ENCODE measurements around the gene EFR3B.

EFR3B gene

GRCh38 chr2:25068217-25068616 is 26.3 kb downstream of the EFR3B start:
- CTCF ChIA-PET = no interaction called here

GRCh38 chr2:25071966-25072365 is 30.1 kb downstream of the EFR3B start:
- H3K27me3 ChIP-seq (replicated peaks in 2 of 5; ENCODE audit: control insufficient read depth in 4 of 5, insufficient read depth in 5 of 5, low read length in 4 of 5) = peaks cover 0 to 5% (median 0%) of the 10 kb centered on the region in 5 experiments
- H3K9me3 ChIP-seq (ENCODE audit: control extremely low read depth in 1 of 5, control insufficient read depth in 4 of 5, insufficient read depth in 2 of 5, low read depth in 1 of 5, low read length in 4 of 5) = no peaks in the 10 kb centered on the region
- DNase-seq = no peak
- H3K4me3 ChIP-seq (ENCODE audit: control insufficient read depth in 1 of 7, extremely low read depth in 1 of 7, insufficient read depth in 4 of 7, low read depth in 2 of 7, low read length in 6 of 7) = no peak overlapping the region
- CTCF ChIA-PET = interaction anchor here (0.8 to 2.2 kb wide), 3 partner anchors 11 to 44 kb away, joined by 3 to 8 read pairs (median 3); no protein-coding TSS in a partner anchor
- no peak overlapping the region for H3K27ac ChIP-seq (ENCODE audit: insufficient read depth in 1 of 2, low read depth in 1 of 2, low read length in 2 of 2, poor library complexity in 1 of 2, severe bottlenecking in 2 of 2)
- H3K36me3 ChIP-seq (ENCODE audit: control insufficient read depth in 4 of 4, insufficient read depth in 4 of 4, low read length in 3 of 4) = no peaks in the 10 kb centered on the region
- 87% methylated on average over 6 of the region's 8 CpGs for WGBS (ENCODE audit: insufficient coverage)
- no peaks in the 10 kb centered on the region for H3K4me1 ChIP-seq (ENCODE audit: control extremely low read depth in 1 of 4, control insufficient read depth in 4 of 4, insufficient read depth in 4 of 4, low read length in 3 of 4)
- POLR2A ChIA-PET = no interaction called here

More at GRCh38 chr2:25068217-25068616, 26.3 kb downstream of the EFR3B start:
- WGBS (ENCODE audit: insufficient coverage) = 93% methylated on average over 3 of the region's 5 CpGs
- Histone ChIP-seq H3K27ac (ENCODE audit: insufficient read depth in 1 of 2, low read depth in 1 of 2, low read length in 2 of 2, poor library complexity in 1 of 2, severe bottlenecking in 2 of 2) (no peak overlapping the region), H3K9me3 (ENCODE audit: control extremely low read depth in 1 of 5, control insufficient read depth in 4 of 5, insufficient read depth in 2 of 5, low read depth in 1 of 5, low read length in 4 of 5) (peaks cover 0 to 6% (median 0%) of the 10 kb centered on the region in 5 experiments), H3K36me3 (ENCODE audit: control insufficient read depth in 4 of 4, insufficient read depth in 4 of 4, low read length in 3 of 4) (no peaks in the 10 kb centered on the region), H3K27me3 (replicated peaks in 2 of 5; ENCODE audit: control insufficient read depth in 4 of 5, insufficient read depth in 5 of 5, low read length in 4 of 5) (peaks cover 0 to 4% (median 0%) of the 10 kb centered on the region in 5 experiments), H3K4me3 (ENCODE audit: control insufficient read depth in 1 of 7, extremely low read depth in 1 of 7, insufficient read depth in 4 of 7, low read depth in 2 of 7, low read length in 6 of 7) (no peak overlapping the region), H3K4me1 (ENCODE audit: control extremely low read depth in 1 of 4, control insufficient read depth in 4 of 4, insufficient read depth in 4 of 4, low read length in 3 of 4) (no peaks in the 10 kb centered on the region)
- no peak for DNase-seq
- POLR2A ChIA-PET = no interaction called here

DNA sequence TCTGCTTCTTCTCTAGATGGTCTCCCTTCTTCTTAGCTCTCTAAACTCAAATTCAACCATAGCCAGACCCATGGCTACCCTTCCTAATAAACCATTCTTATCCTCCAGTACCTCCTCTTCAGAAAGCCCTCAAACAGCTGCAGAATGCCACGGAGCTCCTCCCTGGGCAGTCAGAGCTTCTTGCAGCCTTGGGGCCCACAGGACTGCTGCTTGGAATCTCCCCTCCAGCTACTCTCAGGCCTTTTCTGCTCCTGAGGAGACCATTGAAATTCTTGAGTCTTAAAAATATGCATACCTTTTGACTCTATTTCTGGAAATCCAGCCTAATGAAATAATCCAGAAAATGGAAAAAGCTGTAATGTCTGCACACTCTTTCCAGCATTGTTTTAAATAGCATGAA is 30.7 kb downstream of the EFR3B start:
- Histone ChIP-seq H3K27me3 (replicated peaks in 2 of 5; ENCODE audit: control insufficient read depth in 4 of 5, insufficient read depth in 5 of 5, low read length in 4 of 5) (peaks cover 0 to 5% (median 0%) of the 10 kb centered on the region in 5 experiments), H3K27ac (ENCODE audit: insufficient read depth in 1 of 2, low read depth in 1 of 2, low read length in 2 of 2, poor library complexity in 1 of 2, severe bottlenecking in 2 of 2) (no peak overlapping the region), H3K36me3 (ENCODE audit: control insufficient read depth in 4 of 4, insufficient read depth in 4 of 4, low read length in 3 of 4) (no peaks in the 10 kb centered on the region), H3K4me3 (ENCODE audit: control insufficient read depth in 1 of 7, extremely low read depth in 1 of 7, insufficient read depth in 4 of 7, low read depth in 2 of 7, low read length in 6 of 7) (no peak overlapping the region), H3K9me3 (ENCODE audit: control extremely low read depth in 1 of 5, control insufficient read depth in 4 of 5, insufficient read depth in 2 of 5, low read depth in 1 of 5, low read length in 4 of 5) (no peaks in the 10 kb centered on the region), H3K4me1 (ENCODE audit: control extremely low read depth in 1 of 4, control insufficient read depth in 4 of 4, insufficient read depth in 4 of 4, low read length in 3 of 4) (no peaks in the 10 kb centered on the region)
- POLR2A ChIA-PET = no interaction called here
- no peak for DNase-seq
- WGBS (ENCODE audit: insufficient coverage) = 89% methylated on average over 1 of the region's 1 CpG
- CTCF ChIA-PET = interaction anchor here (0.8 to 2.2 kb wide), 4 partner anchors 9 to 43 kb away, joined by 3 to 8 read pairs (median 4); no protein-coding TSS in a partner anchor

- Histone ChIP-seq H3K9me3 (ENCODE audit: control extremely low read depth in 1 of 5, control insufficient read depth in 4 of 5, insufficient read depth in 2 of 5, low read depth in 1 of 5, low read length in 4 of 5) (no peaks in the 10 kb centered on the region), H3K4me3 (ENCODE audit: control insufficient read depth in 1 of 7, extremely low read depth in 1 of 7, insufficient read depth in 4 of 7, low read depth in 2 of 7, low read length in 6 of 7) (no peak overlapping the region), H3K27ac (ENCODE audit: insufficient read depth in 1 of 2, low read depth in 1 of 2, low read length in 2 of 2, poor library complexity in 1 of 2, severe bottlenecking in 2 of 2) (no peak overlapping the region), H3K4me1 (ENCODE audit: control extremely low read depth in 1 of 4, control insufficient read depth in 4 of 4, insufficient read depth in 4 of 4, low read length in 3 of 4) (no peaks in the 10 kb centered on the region), H3K36me3 (ENCODE audit: control insufficient read depth in 4 of 4, insufficient read depth in 4 of 4, low read length in 3 of 4) (no peaks in the 10 kb centered on the region), H3K27me3 (replicated peaks in 2 of 5; ENCODE audit: control insufficient read depth in 4 of 5, insufficient read depth in 5 of 5, low read length in 4 of 5) (peaks cover 0 to 5% (median 0%) of the 10 kb centered on the region in 5 experiments)
- ChIA-PET POLR2A (no interaction called here), CTCF (interaction anchor here (0.8 to 2.2 kb wide), 4 partner anchors 9 to 43 kb away, joined by 3 to 8 read pairs (median 4); no protein-coding TSS in a partner anchor)
- no peak for DNase-seq
- 100% methylated on average over 1 of the region's 5 CpGs for WGBS (ENCODE audit: insufficient coverage)
Measured at GRCh38 chr2:25073025-25073424, 31.1 kb downstream of the EFR3B start.

DNA sequence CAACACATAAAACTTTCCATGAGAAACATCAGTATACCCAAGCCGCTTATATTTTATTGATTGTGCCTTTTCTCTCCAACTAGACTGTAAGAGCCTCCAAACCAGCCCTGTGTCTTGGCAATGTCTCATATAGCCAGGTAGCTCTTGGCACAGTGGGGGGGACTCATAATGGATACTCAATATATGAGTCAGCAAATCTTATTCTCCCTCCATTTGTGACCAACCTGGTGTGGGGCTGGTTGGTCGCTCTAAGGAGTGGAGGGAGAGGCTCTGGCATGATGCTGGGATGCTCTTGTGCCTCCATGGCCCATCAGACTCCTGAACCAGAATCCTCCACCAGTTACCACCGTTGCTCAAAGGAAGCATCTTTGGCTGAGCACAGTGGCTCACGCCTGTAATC is 32.0 kb downstream of the EFR3B start:
- no peaks in the 10 kb centered on the region for H3K9me3 ChIP-seq (ENCODE audit: control extremely low read depth in 1 of 5, control insufficient read depth in 4 of 5, insufficient read depth in 2 of 5, low read depth in 1 of 5, low read length in 4 of 5)
- CTCF ChIA-PET = interaction anchor here (1.7 to 2.2 kb wide), 2 partner anchors 9 to 10 kb away, joined by 6 to 8 read pairs; no protein-coding TSS in a partner anchor
- DNase-seq = no peak
- POLR2A ChIA-PET = no interaction called here
- no peaks in the 10 kb centered on the region for H3K36me3 ChIP-seq (ENCODE audit: control insufficient read depth in 4 of 4, insufficient read depth in 4 of 4, low read length in 3 of 4)
- H3K4me3 ChIP-seq (ENCODE audit: control insufficient read depth in 1 of 7, extremely low read depth in 1 of 7, insufficient read depth in 4 of 7, low read depth in 2 of 7, low read length in 6 of 7) = no peak overlapping the region
- no peaks in the 10 kb centered on the region for H3K4me1 ChIP-seq (ENCODE audit: control extremely low read depth in 1 of 4, control insufficient read depth in 4 of 4, insufficient read depth in 4 of 4, low read length in 3 of 4)
- 100% methylated on average over 3 of the region's 4 CpGs for WGBS (ENCODE audit: insufficient coverage)
- no peak overlapping the region for H3K27ac ChIP-seq (ENCODE audit: insufficient read depth in 1 of 2, low read depth in 1 of 2, low read length in 2 of 2, poor library complexity in 1 of 2, severe bottlenecking in 2 of 2)
- H3K27me3 ChIP-seq (replicated peaks in 2 of 5; ENCODE audit: control insufficient read depth in 4 of 5, insufficient read depth in 5 of 5, low read length in 4 of 5) = peaks cover 0 to 5% (median 0%) of the 10 kb centered on the region in 5 experiments

GRCh38 chr2:25074826-25075225 is 33.0 kb downstream of the EFR3B start:
- POLR2A ChIA-PET = no interaction called here
- Histone ChIP-seq H3K4me1 (ENCODE audit: control extremely low read depth in 1 of 4, control insufficient read depth in 4 of 4, insufficient read depth in 4 of 4, low read length in 3 of 4) (no peaks in the 10 kb centered on the region), H3K27ac (ENCODE audit: insufficient read depth in 1 of 2, low read depth in 1 of 2, low read length in 2 of 2, poor library complexity in 1 of 2, severe bottlenecking in 2 of 2) (no peak overlapping the region), H3K36me3 (ENCODE audit: control insufficient read depth in 4 of 4, insufficient read depth in 4 of 4, low read length in 3 of 4) (no peaks in the 10 kb centered on the region), H3K27me3 (replicated peaks in 2 of 5; ENCODE audit: control insufficient read depth in 4 of 5, insufficient read depth in 5 of 5, low read length in 4 of 5) (peaks cover 0 to 4% (median 0%) of the 10 kb centered on the region in 5 experiments), H3K4me3 (ENCODE audit: control insufficient read depth in 1 of 7, extremely low read depth in 1 of 7, insufficient read depth in 4 of 7, low read depth in 2 of 7, low read length in 6 of 7) (no peak overlapping the region), H3K9me3 (ENCODE audit: control extremely low read depth in 1 of 5, control insufficient read depth in 4 of 5, insufficient read depth in 2 of 5, low read depth in 1 of 5, low read length in 4 of 5) (no peaks in the 10 kb centered on the region)
- WGBS (ENCODE audit: insufficient coverage) = 100% methylated on average over 2 of the region's 3 CpGs
- no peak for DNase-seq
- CTCF ChIA-PET = no interaction called here

GRCh38 chr2:25076749-25077148 is 34.9 kb downstream of the EFR3B start:
- 94% methylated on average over 5 of the region's 5 CpGs for WGBS (ENCODE audit: insufficient coverage)

More at GRCh38 chr2:25076749-25077148, 34.9 kb downstream of the EFR3B start:
- Histone ChIP-seq H3K36me3 (ENCODE audit: control insufficient read depth in 4 of 4, insufficient read depth in 4 of 4, low read length in 3 of 4) (no peaks in the 10 kb centered on the region), H3K9me3 (ENCODE audit: control extremely low read depth in 1 of 5, control insufficient read depth in 4 of 5, insufficient read depth in 2 of 5, low read depth in 1 of 5, low read length in 4 of 5) (no peaks in the 10 kb centered on the region), H3K4me3 (ENCODE audit: control insufficient read depth in 1 of 7, extremely low read depth in 1 of 7, insufficient read depth in 4 of 7, low read depth in 2 of 7, low read length in 6 of 7) (no peak overlapping the region), H3K27me3 (replicated peaks in 2 of 5; ENCODE audit: control insufficient read depth in 4 of 5, insufficient read depth in 5 of 5, low read length in 4 of 5) (peaks cover 0 to 4% (median 0%) of the 10 kb centered on the region in 5 experiments), H3K27ac (ENCODE audit: insufficient read depth in 1 of 2, low read depth in 1 of 2, low read length in 2 of 2, poor library complexity in 1 of 2, severe bottlenecking in 2 of 2) (no peak overlapping the region), H3K4me1 (ENCODE audit: control extremely low read depth in 1 of 4, control insufficient read depth in 4 of 4, insufficient read depth in 4 of 4, low read length in 3 of 4) (no peaks in the 10 kb centered on the region)
- ChIA-PET POLR2A (no interaction called here), CTCF (no interaction called here)
- no peak for DNase-seq
